Bronchial epithelial cell (primary cell): Measurements from ENCODE around the gene NELFB. TPM values are rescaled to one million over a fixed set of nuclear protein-coding genes. Genes with fewer than 3 reads are reported as not detected.
A peak's percentile ranks its signal among the peaks of the same experiment; 100 is the strongest.

Source experiments
- DNase-seq: peaks from one replicate; pipeline ENCODE4 v3.0.0-alpha.2; 2010; ENCODE audit warnings: low read depth
- FAIRE-seq: peaks from 2 replicates; lab custom pipeline; 2011; peaks lifted over from hg19 to GRCh38; lab: Jason Lieb, UNC
- H3K27me3 ChIP-seq: 2 replicates; pipeline ENCODE4 v1.5.1; 2011; ENCODE audit warnings: low read length; ENCODE audit not compliant: control insufficient read depth, insufficient read depth
- H3K36me3 ChIP-seq: 2 replicates; pipeline ENCODE4 v1.5.1; 2011; ENCODE audit warnings: low read length; ENCODE audit not compliant: control insufficient read depth, insufficient read depth
- H3K4me3 ChIP-seq: 2 replicates; pipeline ENCODE4 v1.5.1; 2011; ENCODE audit warnings: mild to moderate bottlenecking, low read depth, low read length, control low read depth
- total RNA-seq: library from RNA; depleted of rRNA; stranded (reverse); fragments of >200 nt; gene quantifications from 2 replicates; pipeline ENCODE4 v1.2.1, GENCODE V29; 2014
- TF ChIP-seq, protein P1 (sequence below): IDR thresholded peaks from 2 replicates; pipeline ENCODE4 v1.5.1; 2011; ENCODE audit warnings: mild to moderate bottlenecking, moderate library complexity, low read length, control low read depth, inconsistent platforms; ENCODE audit not compliant: insufficient read depth, severe bottlenecking

NELFB gene
- total RNA-seq, 1 donor from 2014 or later: 67.9 TPM

DNA sequence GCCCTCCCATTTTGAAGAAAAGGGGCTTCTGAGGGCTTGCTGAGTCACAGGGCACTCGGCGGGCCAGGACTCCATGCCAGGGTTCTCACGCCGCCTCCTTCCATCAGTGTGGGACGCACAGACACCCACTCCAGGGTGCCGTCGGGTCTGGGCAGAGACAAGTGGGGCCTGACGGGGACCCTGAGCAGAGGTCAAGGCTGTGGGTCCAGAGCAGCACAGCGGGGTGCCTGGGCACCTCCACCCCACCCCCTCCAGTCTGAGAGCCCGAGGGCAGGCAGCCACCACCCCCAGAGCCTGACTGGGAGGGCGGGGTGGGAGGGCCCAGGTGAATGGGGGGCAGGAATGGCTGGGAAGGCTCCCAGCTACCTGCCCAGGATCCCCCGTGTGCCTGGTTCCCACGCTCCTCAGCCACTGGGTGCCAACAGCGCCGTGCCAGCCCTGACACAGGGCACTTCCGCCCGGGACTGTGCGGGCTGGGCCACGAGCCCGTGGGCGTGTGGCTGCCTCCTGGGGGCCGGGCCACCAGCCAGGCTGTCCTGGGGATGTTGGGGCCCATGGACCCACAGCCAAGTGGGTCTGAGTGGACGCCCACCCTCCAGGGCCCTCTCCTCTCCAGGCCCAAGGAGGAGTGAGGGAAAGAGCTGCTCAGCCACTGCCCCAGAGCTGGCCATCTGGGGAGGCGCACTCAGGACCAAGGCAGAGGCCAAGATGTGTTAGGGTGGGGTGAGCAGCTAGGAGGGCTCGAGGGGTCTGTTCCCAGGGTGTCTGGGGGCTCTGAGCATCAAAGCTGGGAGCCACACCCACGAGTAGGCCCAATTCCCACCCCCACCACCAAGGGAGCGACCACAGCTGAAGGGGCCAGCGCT lies 57.1 kb downstream of the NELFB start:
- FAIRE-seq (no peak), DNase-seq (no peak)
- Histone ChIP-seq H3K36me3 (no peaks in the 10 kb centered on the region), H3K27me3 (no peaks in the 10 kb centered on the region), H3K4me3 (no peak overlapping the region)
- TF ChIP-seq, protein P1, sequence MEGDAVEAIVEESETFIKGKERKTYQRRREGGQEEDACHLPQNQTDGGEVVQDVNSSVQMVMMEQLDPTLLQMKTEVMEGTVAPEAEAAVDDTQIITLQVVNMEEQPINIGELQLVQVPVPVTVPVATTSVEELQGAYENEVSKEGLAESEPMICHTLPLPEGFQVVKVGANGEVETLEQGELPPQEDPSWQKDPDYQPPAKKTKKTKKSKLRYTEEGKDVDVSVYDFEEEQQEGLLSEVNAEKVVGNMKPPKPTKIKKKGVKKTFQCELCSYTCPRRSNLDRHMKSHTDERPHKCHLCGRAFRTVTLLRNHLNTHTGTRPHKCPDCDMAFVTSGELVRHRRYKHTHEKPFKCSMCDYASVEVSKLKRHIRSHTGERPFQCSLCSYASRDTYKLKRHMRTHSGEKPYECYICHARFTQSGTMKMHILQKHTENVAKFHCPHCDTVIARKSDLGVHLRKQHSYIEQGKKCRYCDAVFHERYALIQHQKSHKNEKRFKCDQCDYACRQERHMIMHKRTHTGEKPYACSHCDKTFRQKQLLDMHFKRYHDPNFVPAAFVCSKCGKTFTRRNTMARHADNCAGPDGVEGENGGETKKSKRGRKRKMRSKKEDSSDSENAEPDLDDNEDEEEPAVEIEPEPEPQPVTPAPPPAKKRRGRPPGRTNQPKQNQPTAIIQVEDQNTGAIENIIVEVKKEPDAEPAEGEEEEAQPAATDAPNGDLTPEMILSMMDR: no peak

DNA sequence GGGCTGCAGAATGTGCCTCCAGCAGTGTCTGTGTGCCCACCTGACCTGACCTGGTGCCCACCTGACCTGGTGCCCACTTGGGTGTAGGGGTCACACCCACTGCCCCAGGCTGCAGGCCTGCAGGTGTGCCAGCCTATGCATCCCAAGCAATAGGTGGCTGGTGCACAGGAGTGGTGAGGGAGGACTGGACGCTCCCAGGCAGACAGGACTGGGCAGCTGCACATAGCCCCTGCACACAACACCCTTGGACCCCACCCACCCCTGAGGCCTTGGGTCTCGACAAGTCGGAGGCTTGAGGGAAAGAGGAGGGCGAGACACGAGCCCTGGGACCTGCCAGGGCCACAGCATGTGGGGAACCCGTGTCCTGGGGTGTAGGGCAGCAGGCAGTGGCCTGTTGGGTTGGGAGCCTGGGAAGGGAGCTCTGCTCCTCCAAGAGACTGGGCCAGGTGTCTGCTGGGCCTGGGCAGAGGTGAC lies 57.8 kb downstream of the NELFB start:
- Histone ChIP-seq H3K27me3 (no peaks in the 10 kb centered on the region), H3K36me3 (no peaks in the 10 kb centered on the region), H3K4me3 (no peak overlapping the region)
- TF ChIP-seq, protein P1: no peak
- no peak for DNase-seq
- FAIRE-seq: no peak

DNA sequence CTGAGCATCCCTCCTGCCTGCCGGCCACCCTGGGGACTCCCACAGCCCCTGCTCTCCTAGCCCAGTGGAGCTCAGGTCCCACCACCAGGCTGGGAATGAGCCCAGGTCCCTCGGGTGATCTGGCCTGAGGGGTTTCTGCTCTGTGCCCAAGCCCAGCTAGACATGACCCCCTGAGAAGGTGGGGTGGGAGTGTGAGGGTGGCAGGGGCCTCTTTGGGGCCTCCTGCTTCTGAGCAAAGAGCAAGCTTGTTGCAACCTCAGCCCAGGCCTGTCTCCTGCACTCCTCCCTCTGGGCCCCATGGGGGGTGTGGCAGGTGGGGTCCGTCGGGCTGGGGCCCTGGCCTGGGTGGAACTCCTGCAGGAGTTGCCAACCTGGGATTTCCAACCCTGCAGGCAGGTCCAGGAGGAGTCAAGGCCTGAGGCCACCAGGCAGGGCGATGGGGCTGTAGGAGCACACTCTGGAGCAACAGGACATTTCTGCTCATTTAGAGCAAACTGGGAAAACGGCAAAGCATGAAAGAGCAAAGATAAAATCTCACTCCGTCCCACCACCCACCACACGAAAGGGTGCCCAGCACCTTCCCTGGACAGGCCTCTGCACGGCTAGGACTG lies 58.3 kb downstream of the NELFB start:
- peak; percentile 18 for FAIRE-seq
- TF ChIP-seq, protein P1: no peak
- DNase-seq: no peak

DNA sequence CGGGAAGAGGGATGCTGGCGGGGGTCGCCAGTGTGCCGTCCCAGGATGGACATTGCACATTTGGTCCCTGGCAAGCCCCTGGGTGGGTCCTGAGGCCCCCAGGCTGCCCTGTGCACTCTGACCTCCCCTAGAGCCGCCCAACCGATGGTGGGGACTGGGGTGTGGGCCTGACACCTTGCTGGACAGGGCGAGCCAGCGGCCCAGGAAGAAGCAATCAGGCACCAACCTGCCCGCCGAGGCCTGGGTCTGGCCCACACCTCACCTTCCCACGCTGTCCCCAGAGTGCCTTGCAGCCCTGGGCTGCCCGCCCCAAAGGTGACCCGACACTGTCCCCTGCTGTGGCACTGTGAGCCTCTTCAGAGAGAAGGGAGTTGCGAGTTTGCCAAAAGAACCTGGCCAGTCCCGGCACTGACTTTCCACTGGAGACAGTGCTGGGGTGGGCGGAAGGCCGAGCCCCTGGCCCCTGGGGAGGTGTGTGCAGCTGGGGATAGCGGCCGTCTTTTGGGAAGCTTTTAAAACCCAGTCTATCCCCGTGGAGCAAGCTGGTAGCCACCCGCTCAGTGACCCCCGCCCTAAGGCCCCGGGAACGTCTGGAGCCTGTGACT lies 58.9 kb downstream of the NELFB start:
- TF ChIP-seq, protein P1: no peak
- Histone ChIP-seq H3K4me3 (no peak overlapping the region), H3K27me3 (no peaks in the 10 kb centered on the region), H3K36me3 (no peaks in the 10 kb centered on the region)
- no peak for FAIRE-seq
- no peak for DNase-seq

More for the DNA sequence above, 58.3 kb downstream of the NELFB start:
- Histone ChIP-seq H3K27me3 (no peaks in the 10 kb centered on the region), H3K4me3 (no peak overlapping the region), H3K36me3 (no peaks in the 10 kb centered on the region)

DNA sequence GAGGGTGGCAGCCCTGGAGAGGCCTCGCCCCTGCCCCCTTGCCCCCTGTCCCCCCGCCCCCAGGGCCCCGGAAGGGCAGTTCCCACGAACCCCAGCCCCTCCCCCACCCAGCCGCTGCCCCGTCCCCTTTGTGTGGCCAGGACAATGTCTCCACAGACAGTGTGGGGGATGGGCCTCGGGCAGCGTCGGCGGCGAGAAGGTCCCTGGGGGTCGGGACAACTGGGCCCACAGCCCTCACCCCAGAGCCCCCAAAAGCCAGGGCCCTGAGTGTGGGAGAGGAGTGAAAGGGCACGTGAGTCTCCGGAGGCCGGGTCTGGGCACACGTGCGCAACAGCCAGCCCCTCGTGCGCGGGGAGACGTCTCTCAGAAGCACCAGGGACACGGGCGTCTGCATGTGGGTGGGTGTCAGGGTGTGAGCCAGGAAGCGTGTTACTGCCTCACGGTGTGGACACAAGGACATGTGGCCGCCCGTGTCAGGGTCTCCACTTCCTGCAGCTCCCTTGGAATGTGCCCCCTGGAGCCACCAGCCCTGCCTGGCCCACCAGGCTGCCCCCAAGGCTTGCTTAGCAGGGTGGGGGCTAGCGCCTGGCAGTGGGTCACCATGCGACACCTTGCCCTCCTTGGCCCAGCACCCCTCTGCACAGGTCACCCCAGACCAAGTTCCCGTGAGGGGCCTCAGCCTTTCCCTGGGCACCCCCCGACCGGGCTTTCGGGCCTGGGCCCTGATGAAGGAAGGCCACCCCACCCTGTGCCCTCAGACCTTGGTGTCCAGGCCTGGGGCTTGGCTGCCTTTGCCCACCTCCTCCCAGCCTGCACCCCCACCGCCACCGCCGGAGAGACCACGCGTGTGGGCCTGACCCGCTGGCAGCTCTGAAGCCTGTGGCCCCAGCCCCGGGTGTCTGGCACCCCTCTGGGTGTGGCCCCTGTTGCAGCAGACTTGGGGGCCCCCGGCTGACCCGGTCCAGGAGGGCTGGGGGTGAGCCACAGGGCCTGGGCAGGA lies 59.7 kb downstream of the NELFB start:
- no peaks in the 10 kb centered on the region for H3K27me3 ChIP-seq
- no peaks in the 10 kb centered on the region for H3K36me3 ChIP-seq
- FAIRE-seq: no peak
- DNase-seq: no peak
- H3K4me3 ChIP-seq: no peak overlapping the region
- TF ChIP-seq, protein P1: no peak
